ENCODE results near the gene SYT1.

DNA sequence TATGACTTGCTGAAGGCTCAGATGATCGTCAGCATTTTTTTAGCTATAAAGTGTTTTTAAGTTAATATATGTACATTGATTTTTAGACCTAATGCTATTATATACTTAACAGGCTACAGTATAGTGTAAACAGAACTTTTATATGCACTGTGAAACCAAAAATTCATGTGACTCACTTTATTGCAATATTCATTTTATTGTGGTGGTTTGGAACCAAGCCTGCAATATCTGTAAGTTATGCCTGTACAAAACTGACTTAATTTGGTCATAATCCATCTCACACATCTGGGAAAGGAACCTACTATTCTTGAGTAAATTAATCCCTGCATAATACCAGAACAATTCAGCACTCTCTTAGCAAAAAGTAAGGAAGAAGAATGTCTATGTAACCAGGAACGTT is 390.7 kb downstream of the SYT1 start:
- TF ChIP-seq POLR2AphosphoS5 (IDR thresholded peaks at IDR 0.05; ENCODE audit: borderline replicate concordance, low read depth, low read length) (no peak; the same call in 1 of the 2 replicates), EZH2 (IDR thresholded peaks at IDR 0.05) (no peak), FOXP2 (optimal IDR thresholded peaks at IDR 0.05; ENCODE audit: control extremely low read depth, extremely low read length, insufficient read depth) (no peak)
